HL-60 (cell line): ENCODE results near the gene ATP6V0D1.

Source experiments
- DNase-seq, 2 experiments: peaks; one replicate each; pipeline ENCODE4 v3.0.0-alpha.2; 2010 to 2020; ENCODE audit warnings: low read depth in 1 of 2, low spot score in 1 of 2
- H3K27ac ChIP-seq: fragments of 250-450 bp; sonication (Bioruptor Pico); replicated peaks from 2 replicates; pipeline ENCODE4 v1.5.1; 2020; ENCODE audit warnings: mild to moderate bottlenecking, moderate library complexity
- H3K27me3 ChIP-seq: fragments of 250-450 bp; sonication (Bioruptor Pico); 2 replicates; pipeline ENCODE4 v1.5.1; 2021; ENCODE audit warnings: mild to moderate bottlenecking, moderate library complexity; ENCODE audit not compliant: insufficient read depth, poor library complexity, severe bottlenecking
- H3K4me3 ChIP-seq: replicated peaks from 2 replicates; pipeline ENCODE4 v1.5.1; 2011; ENCODE audit warnings: mild to moderate bottlenecking, control low read depth, low read length; ENCODE audit not compliant: insufficient read depth
- CTCF ChIP-seq: IDR thresholded peaks from one replicate; pipeline ENCODE4 v1.5.1; 2011; ENCODE audit warnings: low read length, control low read depth, inconsistent platforms; ENCODE audit not compliant: insufficient read depth
- GABPA ChIP-seq: IDR thresholded peaks from 2 replicates; pipeline ENCODE4 v1.6.1; 2012; ENCODE audit warnings: low read depth
- POLR2AphosphoS5 ChIP-seq: IDR thresholded peaks from 2 replicates; pipeline ENCODE4 v1.6.1; 2012; ENCODE audit warnings: low read depth
- SPI1 ChIP-seq: IDR thresholded peaks from 2 replicates; pipeline ENCODE4 v1.6.1; 2012; ENCODE audit warnings: low read depth, mild to moderate bottlenecking, borderline replicate concordance
- TF ChIP-seq, protein P1 (sequence below): IDR thresholded peaks from 2 replicates; pipeline ENCODE4 v1.6.1; 2012; ENCODE audit warnings: low read depth; ENCODE audit not compliant: insufficient replicate concordance

Gene ATP6V0D1

DNA sequence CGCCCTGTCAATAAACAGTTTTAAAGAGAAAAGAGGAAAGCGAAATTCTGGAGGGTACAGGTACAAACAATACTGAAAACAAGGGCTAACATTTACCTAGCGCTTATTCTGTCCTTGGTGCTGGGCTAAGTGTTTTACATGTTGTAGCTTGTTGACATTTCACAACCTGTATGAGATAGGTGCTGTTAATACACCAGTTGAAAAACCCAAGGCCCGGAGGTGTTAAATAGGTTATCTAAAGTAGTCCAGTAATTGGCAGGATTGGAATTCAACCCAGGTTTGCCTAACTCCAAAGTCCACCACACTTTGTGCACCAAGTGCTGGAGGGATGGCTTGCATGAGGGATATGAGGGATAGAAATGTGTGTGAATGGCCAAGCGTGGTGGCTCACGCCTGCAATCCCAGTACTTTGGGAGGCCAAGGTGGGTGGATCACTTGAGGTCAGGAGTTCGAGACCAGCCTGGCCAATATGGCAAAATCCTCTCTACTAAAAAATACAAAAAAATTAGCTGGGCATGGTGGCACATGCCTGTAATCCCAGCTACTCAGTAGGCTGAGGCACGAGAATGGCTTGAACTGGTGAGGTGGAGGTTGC is 2.9 kb downstream of the ATP6V0D1 start:
- no peak for DNase-seq
- H3K4me3 ChIP-seq: no peak overlapping the region
- no peak for TF ChIP-seq POLR2AphosphoS5
- no peaks in the 10 kb centered on the region for H3K27me3 ChIP-seq
- H3K27ac ChIP-seq: no peak overlapping the region

DNA sequence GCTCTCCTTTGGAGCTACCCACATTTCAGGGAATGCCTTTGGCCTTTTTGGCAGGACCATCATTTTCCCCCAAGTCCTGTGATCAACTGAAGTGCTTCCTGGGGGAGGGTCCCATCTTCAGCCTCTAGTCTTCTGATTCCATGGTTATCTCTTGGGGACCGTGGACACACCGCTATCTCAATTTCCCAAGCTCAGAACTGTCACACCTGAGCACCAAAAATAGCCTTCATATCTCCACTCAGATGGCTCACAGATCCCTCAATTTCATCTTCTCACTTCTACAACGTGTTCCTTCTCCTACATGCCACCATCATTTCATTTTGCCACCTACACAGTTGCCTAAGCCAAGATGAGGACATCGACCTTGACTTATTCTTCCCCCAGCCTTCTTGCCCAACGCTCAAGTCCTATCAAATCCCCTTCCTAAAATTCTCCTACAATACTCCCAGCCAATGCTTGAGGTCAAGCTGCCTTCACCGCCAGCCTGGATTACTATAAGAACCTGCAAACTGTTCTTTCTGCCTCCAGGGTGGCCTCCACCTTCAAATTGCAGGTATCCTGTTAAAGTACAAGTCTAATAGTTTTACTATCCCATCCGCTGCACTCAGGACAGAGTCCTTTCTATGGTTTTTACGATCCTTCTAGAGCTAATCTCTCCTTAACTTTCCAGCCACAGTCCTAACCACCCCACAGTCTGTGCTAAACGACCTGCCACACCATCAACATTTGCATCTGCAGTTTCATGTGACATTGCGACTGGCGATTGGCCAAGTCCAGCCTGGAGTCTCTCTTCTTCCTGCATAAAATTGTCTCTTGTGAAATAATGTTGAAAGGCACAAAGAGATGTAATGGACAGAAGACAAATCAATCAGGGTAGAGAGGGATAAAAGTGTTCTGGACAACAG is 6.2 kb downstream of the ATP6V0D1 start:
- DNase-seq: peak in 1 of 2 experiments; percentile 34
- Histone ChIP-seq H3K4me3 (no peak overlapping the region), H3K27me3 (no peaks in the 10 kb centered on the region), H3K27ac (no peak overlapping the region)
- TF ChIP-seq CTCF (no peak), GABPA (no peak), POLR2AphosphoS5 (no peak), SPI1 (no peak)
- TF ChIP-seq, protein P1, sequence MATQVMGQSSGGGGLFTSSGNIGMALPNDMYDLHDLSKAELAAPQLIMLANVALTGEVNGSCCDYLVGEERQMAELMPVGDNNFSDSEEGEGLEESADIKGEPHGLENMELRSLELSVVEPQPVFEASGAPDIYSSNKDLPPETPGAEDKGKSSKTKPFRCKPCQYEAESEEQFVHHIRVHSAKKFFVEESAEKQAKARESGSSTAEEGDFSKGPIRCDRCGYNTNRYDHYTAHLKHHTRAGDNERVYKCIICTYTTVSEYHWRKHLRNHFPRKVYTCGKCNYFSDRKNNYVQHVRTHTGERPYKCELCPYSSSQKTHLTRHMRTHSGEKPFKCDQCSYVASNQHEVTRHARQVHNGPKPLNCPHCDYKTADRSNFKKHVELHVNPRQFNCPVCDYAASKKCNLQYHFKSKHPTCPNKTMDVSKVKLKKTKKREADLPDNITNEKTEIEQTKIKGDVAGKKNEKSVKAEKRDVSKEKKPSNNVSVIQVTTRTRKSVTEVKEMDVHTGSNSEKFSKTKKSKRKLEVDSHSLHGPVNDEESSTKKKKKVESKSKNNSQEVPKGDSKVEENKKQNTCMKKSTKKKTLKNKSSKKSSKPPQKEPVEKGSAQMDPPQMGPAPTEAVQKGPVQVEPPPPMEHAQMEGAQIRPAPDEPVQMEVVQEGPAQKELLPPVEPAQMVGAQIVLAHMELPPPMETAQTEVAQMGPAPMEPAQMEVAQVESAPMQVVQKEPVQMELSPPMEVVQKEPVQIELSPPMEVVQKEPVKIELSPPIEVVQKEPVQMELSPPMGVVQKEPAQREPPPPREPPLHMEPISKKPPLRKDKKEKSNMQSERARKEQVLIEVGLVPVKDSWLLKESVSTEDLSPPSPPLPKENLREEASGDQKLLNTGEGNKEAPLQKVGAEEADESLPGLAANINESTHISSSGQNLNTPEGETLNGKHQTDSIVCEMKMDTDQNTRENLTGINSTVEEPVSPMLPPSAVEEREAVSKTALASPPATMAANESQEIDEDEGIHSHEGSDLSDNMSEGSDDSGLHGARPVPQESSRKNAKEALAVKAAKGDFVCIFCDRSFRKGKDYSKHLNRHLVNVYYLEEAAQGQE: no peak

DNA sequence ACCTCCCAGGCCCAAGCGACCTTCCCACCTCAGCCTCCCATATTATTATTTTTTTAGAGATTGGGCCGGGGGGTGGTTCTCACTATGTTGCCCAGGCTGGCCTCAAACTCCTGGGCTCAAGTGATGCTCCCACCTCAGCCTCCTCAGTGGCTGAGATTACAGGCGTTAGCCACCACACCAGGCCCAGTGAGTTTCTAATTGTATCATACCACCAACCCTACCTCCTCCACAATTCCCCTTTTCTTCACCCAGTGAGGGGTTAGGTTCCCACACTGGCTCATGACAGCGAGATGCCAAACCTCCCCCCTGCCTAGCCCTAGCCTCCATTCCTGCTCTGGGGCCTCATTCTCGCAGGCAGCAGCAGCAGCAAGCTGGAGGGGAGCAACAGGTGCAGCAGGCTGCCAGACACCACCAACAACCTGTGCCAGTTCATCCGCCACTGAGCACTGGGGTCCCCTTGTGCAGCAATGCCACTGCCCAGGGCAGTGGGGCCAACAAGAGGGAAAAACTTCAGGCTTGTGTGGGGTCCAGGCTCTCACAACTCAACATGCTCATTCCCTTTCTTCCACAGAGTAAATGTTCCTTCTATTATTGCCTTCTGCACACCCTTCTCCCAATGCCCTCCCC is 9.1 kb downstream of the ATP6V0D1 start:
- Histone ChIP-seq H3K27ac (no peak overlapping the region), H3K27me3 (no peaks in the 10 kb centered on the region), H3K4me3 (no peak overlapping the region)
- TF ChIP-seq GABPA (no peak), CTCF (no peak), POLR2AphosphoS5 (no peak), SPI1 (no peak)
- TF ChIP-seq, protein P1: no peak
- no peak for DNase-seq

DNA sequence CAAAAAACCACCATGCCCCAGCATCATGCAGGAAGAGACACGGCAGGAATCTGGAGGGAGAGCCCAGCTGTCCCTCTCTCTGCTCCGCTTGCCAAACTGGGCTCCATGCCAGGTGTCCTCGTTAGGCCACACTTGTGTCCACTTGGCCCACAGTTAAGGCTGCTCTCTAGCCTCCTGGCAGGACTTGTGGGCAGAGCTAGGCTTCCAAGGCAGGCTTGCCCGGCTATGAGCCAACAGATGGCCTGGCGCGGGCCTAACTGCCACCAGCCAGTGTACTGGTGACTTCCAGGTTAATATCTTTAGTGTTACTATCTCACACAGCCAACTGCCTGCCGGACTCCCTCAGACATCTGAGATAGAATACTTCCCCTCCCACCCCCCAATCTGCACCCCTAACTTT is 10.6 kb downstream of the ATP6V0D1 start:
- no peak overlapping the region for H3K4me3 ChIP-seq
- H3K27ac ChIP-seq: no peak overlapping the region
- TF ChIP-seq, protein P1: no peak
- TF ChIP-seq GABPA (no peak), SPI1 (no peak), CTCF (no peak), POLR2AphosphoS5 (no peak)
- DNase-seq: no peak
- H3K27me3 ChIP-seq: no peaks in the 10 kb centered on the region
